Vagina (tissue), 2 donors: Measurements from ENCODE around the gene FBXO24.

Experiments
- CTCF ChIP-seq, 3 experiments: fragments of 450-650 bp in 2 of 3; fragments of 200-600 bp in 1 of 3; sonication (generic) in 1 of 3; IDR thresholded peaks; one replicate each; pipeline ENCODE4 v1.5.1; 2017 to 2019; ENCODE audit warnings: antibody characterized with exemption in 3 of 3, mild to moderate bottlenecking in 2 of 3, moderate library complexity in 2 of 3
- POLR2A ChIP-seq, 2 donors: fragments of 450-650 bp; IDR thresholded peaks; one replicate each; pipeline ENCODE4 v1.6.1; 2017; ENCODE audit warnings: antibody characterized with exemption in 2 of 2, mild to moderate bottlenecking in 2 of 2, moderate library complexity in 2 of 2
- POLR2AphosphoS5 ChIP-seq, 2 donors: sonication (generic); formaldehyde crosslinking; IDR thresholded peaks; one replicate each; pipeline ENCODE4 v1.9.0; 2017; ENCODE audit warnings: antibody characterized with exemption in 2 of 2, mild to moderate bottlenecking in 2 of 2, low read depth in 1 of 2; ENCODE audit not compliant: insufficient read depth in 1 of 2

DNA sequence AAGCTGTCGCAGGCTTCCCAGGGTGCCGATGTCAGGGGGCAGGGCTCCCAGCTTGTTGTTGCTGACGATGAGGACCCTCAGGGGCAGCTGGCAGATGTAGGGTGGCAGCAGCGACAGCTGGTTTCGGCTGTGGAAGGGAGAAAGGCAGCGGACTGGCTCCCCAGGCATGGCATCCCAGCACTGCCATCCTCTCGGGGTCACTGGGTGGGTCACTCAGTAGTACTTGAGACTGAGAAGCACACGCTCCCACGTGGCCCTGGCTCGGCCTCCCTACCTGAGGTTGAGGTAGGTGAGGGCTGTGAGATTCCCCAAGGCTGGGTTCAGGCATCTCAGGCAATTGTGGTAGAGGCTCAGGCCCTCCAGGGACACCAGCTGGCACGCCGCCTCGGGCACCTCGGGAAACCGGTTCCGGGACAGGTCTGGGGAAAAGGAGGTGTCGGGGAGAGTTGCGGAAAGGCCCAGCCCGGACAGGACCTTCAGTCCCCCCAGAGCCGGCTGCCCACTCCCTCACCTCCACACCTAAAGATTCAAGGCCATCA lies 4.0 kb upstream of the FBXO24 start:
- TF ChIP-seq CTCF (IDR thresholded peaks at IDR 0.05) (no peak), POLR2A (IDR thresholded peaks at IDR 0.05) (no peak), POLR2AphosphoS5 (IDR thresholded peaks at IDR 0.05; ENCODE audit: insufficient read depth in 1 of 2, low read depth in 1 of 2) (no peak)
